Lower lobe of right lung (tissue), 2 donors: ENCODE data around the gene COL4A1. TPM values are rescaled to one million over a fixed set of nuclear protein-coding genes. Genes with fewer than 3 reads are reported as not detected.

Experiments
- ATAC-seq, 2 donors: fragments of 200-7000 bp; cut with Tn5 transposase; one replicate each; pipeline ENCODE4 v1.9.1; 2020 to 2022; ENCODE audit warnings: mild to moderate bottlenecking in 2 of 2, moderate library complexity in 2 of 2
- DNase-seq: peaks from one replicate; pipeline ENCODE4 v3.0.0-alpha.2; 2020
- H3K27ac ChIP-seq: fragments of 200-600 bp; one replicate; pipeline ENCODE4 v1.8.0; 2022
- H3K27me3 ChIP-seq: fragments of 200-600 bp; one replicate; pipeline ENCODE4 v1.8.0; 2022; ENCODE audit warnings: low read depth
- H3K36me3 ChIP-seq: fragments of 200-600 bp; one replicate; pipeline ENCODE4 v1.8.0; 2022; ENCODE audit warnings: mild to moderate bottlenecking
- H3K4me1 ChIP-seq: fragments of 200-600 bp; one replicate; pipeline ENCODE4 v1.8.0; 2022
- H3K4me3 ChIP-seq: fragments of 200-600 bp; one replicate; pipeline ENCODE4 v1.8.0; 2022; ENCODE audit warnings: mild to moderate bottlenecking
- H3K9me3 ChIP-seq: fragments of 200-600 bp; one replicate; pipeline ENCODE4 v1.8.0; 2022
- CTCF ChIP-seq: fragments of 200-600 bp; IDR thresholded peaks from one replicate; pipeline ENCODE4 v1.8.0; 2022; ENCODE audit warnings: antibody characterized with exemption, mild to moderate bottlenecking
- intact Hi-C: fragments of 100-400 bp; cut with DNase I; formaldehyde crosslinking; loops from one replicate; pipeline ENCODE4 v1.11.0; 2022
- total RNA-seq: library from RNA; stranded (reverse); fragmentation: NEBNext Ultra II Directional; extraction: Animal tissue kit (Norgen Biotek cat#: 25700); gene quantifications from one replicate; pipeline ENCODE4 v1.2.1, GENCODE V29; 2021
- donor health status: DM: no; HTN: yes; CAD: no; lungs with severe emphysema.

Gene COL4A1
- total RNA-seq, 1 donor from 2014 or later, result 161 TPM

GRCh38 chr13:110286833-110287819 lies 19.8 kb downstream of the COL4A1 start:
- Histone ChIP-seq H3K27me3 (no peaks in the 10 kb centered on the region), H3K9me3 (no peaks in the 10 kb centered on the region), H3K4me1 (peaks cover 16% of the 10 kb centered on the region), H3K36me3 (peaks cover 5% of the 10 kb centered on the region), H3K27ac (peak overlapping the region; percentile 37), H3K4me3 (no peak overlapping the region)
- peak in 1 of 2 donors; percentile 29 for ATAC-seq
- no peak for DNase-seq
- no peak for TF ChIP-seq CTCF
- intact Hi-C loops, result no loop called here

- no peak for TF ChIP-seq CTCF
- ATAC-seq (peak in 1 of 2 donors; percentile 20), DNase-seq (no peak)
- no peak overlapping the region for H3K4me3 ChIP-seq
- H3K27me3 ChIP-seq, result no peaks in the 10 kb centered on the region
- intact Hi-C loops, result no loop called here
- H3K4me1 ChIP-seq, result peaks cover 16% of the 10 kb centered on the region
- no peaks in the 10 kb centered on the region for H3K9me3 ChIP-seq
- peak overlapping the region; percentile 37 for H3K27ac ChIP-seq
- H3K36me3 ChIP-seq, result peaks cover 5% of the 10 kb centered on the region
Measured at GRCh38 chr13:110285991-110286832, 20.7 kb downstream of the COL4A1 start.

- Histone ChIP-seq H3K4me1 (peaks cover 16% of the 10 kb centered on the region), H3K36me3 (peaks cover 5% of the 10 kb centered on the region), H3K27me3 (no peaks in the 10 kb centered on the region), H3K27ac (no peak overlapping the region), H3K4me3 (no peak overlapping the region), H3K9me3 (no peaks in the 10 kb centered on the region)
- TF ChIP-seq CTCF, result no peak
- DNase-seq, result no peak
- ATAC-seq, result no peak
- intact Hi-C loops, result no loop called here
Measured at GRCh38 chr13:110284779-110285484, 22.0 kb downstream of the COL4A1 start.

GRCh38 chr13:110283736-110284517 lies 23.0 kb downstream of the COL4A1 start:
- peaks cover 2% of the 10 kb centered on the region for H3K36me3 ChIP-seq
- no peak overlapping the region for H3K27ac ChIP-seq
- intact Hi-C loops, result no loop called here
- H3K4me1 ChIP-seq, result peaks cover 16% of the 10 kb centered on the region
- no peaks in the 10 kb centered on the region for H3K9me3 ChIP-seq
- DNase-seq, result no peak
- H3K4me3 ChIP-seq, result no peak overlapping the region
- no peak for TF ChIP-seq CTCF
- peak in 1 of 2 donors; percentile 13 for ATAC-seq
- no peaks in the 10 kb centered on the region for H3K27me3 ChIP-seq
